B cell (primary cell): Measurements from ENCODE around the gene TMEM53. TPM values are rescaled to one million over a fixed set of nuclear protein-coding genes. Genes with fewer than 3 reads are reported as not detected.

Experiments used
- ATAC-seq: fragments of 200-7000 bp; cut with Tn5 transposase; one replicate; pipeline ENCODE4 v1.10.0; 2021; ENCODE audit warnings: low read depth, mild to moderate bottlenecking, moderate number of reproducible peaks, moderate library complexity
- CTCF ChIA-PET: fragments of 350-600 bp; sonication (Branson Sonifier 250); formaldehyde crosslinking; loops from one replicate; lab custom pipeline; 2021; ENCODE audit warnings: antibody characterized with exemption, inconsistent platforms; lab: Charles Lee
- POLR2A ChIA-PET: fragments of 350-600 bp; sonication (Branson Sonifier 250); formaldehyde crosslinking; loops from one replicate; lab custom pipeline; 2021; ENCODE audit warnings: antibody characterized with exemption; lab: Charles Lee
- DNase-seq: peaks from one replicate; pipeline ENCODE4 v3.0.0; 2013
- H2AFZ ChIP-seq: 2 replicates; pipeline ENCODE4 v1.6.1; 2012; ENCODE audit warnings: mild to moderate bottlenecking, low read depth, low read length; ENCODE audit not compliant: insufficient read depth, poor library complexity, severe bottlenecking
- H3K27ac ChIP-seq, 2 donors: 1 replicate in 1 of 2; 2 replicates in 1 of 2; pipeline ENCODE4 v1.5.1; 2012 to 2013; ENCODE audit warnings: low read length in 2 of 2, mild to moderate bottlenecking in 2 of 2, moderate library complexity in 1 of 2
- H3K27me3 ChIP-seq, 4 experiments: fragments of 200-600 bp in 1 of 4; sonication (generic) in 1 of 4; replicated peaks in 1 of 4; 1 replicate in 2 of 4; 2 replicates in 2 of 4; pipeline versions ENCODE4 v1.6.1 to v1.7.0; 2013 to 2016; ENCODE audit warnings: low read length in 3 of 4, mild to moderate bottlenecking in 2 of 4, mixed read lengths in 1 of 4, moderate library complexity in 1 of 4; ENCODE audit not compliant: insufficient read depth in 4 of 4, control insufficient read depth in 3 of 4; ENCODE audit errors: control extremely low read depth in 1 of 4
- H3K36me3 ChIP-seq, 2 experiments: replicated peaks in 1 of 2; 1 replicate in 1 of 2; 2 replicates in 1 of 2; pipeline versions ENCODE4 v1.6.1 to v1.7.1; 2013; ENCODE audit warnings: low read length in 1 of 2; ENCODE audit not compliant: insufficient read depth in 2 of 2, control insufficient read depth in 1 of 2; ENCODE audit errors: control extremely low read depth in 1 of 2, extremely low read depth in 1 of 2
- H3K4me1 ChIP-seq, 2 donors: fragments of 200-600 bp in 1 of 2; sonication (generic) in 1 of 2; 1 replicate in 1 of 2; 2 replicates in 1 of 2; pipeline versions ENCODE4 v1.5.1 to v1.6.1; 2013 to 2017; ENCODE audit warnings: low read length in 2 of 2; ENCODE audit not compliant: control insufficient read depth in 2 of 2, insufficient read depth in 2 of 2
- H3K4me2 ChIP-seq: replicated peaks from 2 replicates; pipeline ENCODE3; 2012; ENCODE audit warnings: mild to moderate bottlenecking, low read depth, low read length; ENCODE audit not compliant: poor library complexity, severe bottlenecking
- H3K4me3 ChIP-seq, 5 experiments: fragments of 200-600 bp in 1 of 5; sonication (generic) in 1 of 5; 1 replicate in 3 of 5; 2 replicates in 2 of 5; pipeline versions ENCODE4 v1.5.1 to v1.7.0; 2011 to 2016; ENCODE audit warnings: low read length in 4 of 5, mild to moderate bottlenecking in 4 of 5, low read depth in 2 of 5, control low read depth in 1 of 5, moderate library complexity in 1 of 5; ENCODE audit not compliant: insufficient read depth in 1 of 5; ENCODE audit errors: control extremely low read depth in 1 of 5, extremely low read depth in 1 of 5
- H3K79me2 ChIP-seq: fragments of 200-600 bp; sonication (generic); one replicate; pipeline ENCODE4 v1.6.0; 2016; ENCODE audit warnings: low read length; ENCODE audit not compliant: control insufficient read depth, insufficient read depth
- H3K9ac ChIP-seq: fragments of 200-600 bp; sonication (generic); 2 replicates; pipeline ENCODE4 v1.6.1; 2017; ENCODE audit warnings: mild to moderate bottlenecking, low read length, moderate library complexity
- H3K9me3 ChIP-seq, 3 donors: one replicate each; pipeline versions ENCODE4 v1.6.1 to v1.7.1; 2013; ENCODE audit warnings: low read length in 2 of 3; ENCODE audit not compliant: control insufficient read depth in 2 of 3, insufficient read depth in 1 of 3; ENCODE audit errors: control extremely low read depth in 1 of 3
- H4K20me1 ChIP-seq: 2 replicates; pipeline ENCODE4 v1.6.0; 2012; ENCODE audit warnings: mild to moderate bottlenecking, low read length; ENCODE audit not compliant: insufficient read depth, control insufficient read depth, poor library complexity, severe bottlenecking
- H3K27ac Mint-ChIP-seq: one replicate; pipeline ENCODE4 v1.8.0; 2021; ENCODE audit warnings: mixed read lengths
- H3K27me3 Mint-ChIP-seq: one replicate; pipeline ENCODE4 v1.8.0; 2021; ENCODE audit warnings: mixed read lengths
- H3K4me1 Mint-ChIP-seq: one replicate; pipeline ENCODE4 v1.8.0; 2021; ENCODE audit warnings: mixed read lengths
- H3K4me3 Mint-ChIP-seq: one replicate; pipeline ENCODE4 v1.8.0; 2021; ENCODE audit warnings: mixed read lengths
- H3K9me3 Mint-ChIP-seq: one replicate; pipeline ENCODE4 v1.8.0; 2022; ENCODE audit warnings: mixed read lengths; ENCODE audit not compliant: insufficient read depth
- EZH2 ChIP-seq: IDR thresholded peaks from 2 replicates; pipeline ENCODE4 v1.6.1; 2012; ENCODE audit warnings: borderline replicate concordance, low read depth, mild to moderate bottlenecking, moderate library complexity, low read length; ENCODE audit not compliant: insufficient read depth, poor library complexity, severe bottlenecking
- WGBS: methylation state at CpG from one replicate; pipeline ENCODE4 v1.1.5; 2013; ENCODE audit warnings: missing lambda C conversion rate; ENCODE audit not compliant: insufficient coverage; 5-methylcytosine and 5-hydroxymethylcytosine counted together
- intact Hi-C: fragments of 100-400 bp; cut with micrococcal nuclease; formaldehyde crosslinking; loops from one replicate; pipeline ENCODE4 v1.10.0; 2022
- polyA plus RNA-seq: library from polyadenylated mRNA; depleted of rRNA; stranded (reverse); fragments of >200 nt; gene quantifications from 2 replicates; pipeline ENCODE4 v1.2.3, GENCODE V29; 2012
- total RNA-seq, 2 donors: library from RNA; stranded (reverse); fragments of 120-200 nt in 1 of 2; gene quantifications; 1 replicate in 1 of 2; 2 replicates in 1 of 2; pipeline versions ENCODE4 v1.2.3 to v1.2.4, GENCODE V29; 2013 to 2022
- TF ChIP-seq, protein P1 (sequence below): fragments of 200-600 bp; IDR thresholded peaks from one replicate; pipeline ENCODE4 v1.8.0; 2022; ENCODE audit warnings: antibody characterized with exemption, mild to moderate bottlenecking

TMEM53 gene
- total and polyA plus RNA-seq, 2 donors (not counting 1 experiment from before 2014, with no cell fraction given), result 6.5 to 6.8 TPM

DNA sequence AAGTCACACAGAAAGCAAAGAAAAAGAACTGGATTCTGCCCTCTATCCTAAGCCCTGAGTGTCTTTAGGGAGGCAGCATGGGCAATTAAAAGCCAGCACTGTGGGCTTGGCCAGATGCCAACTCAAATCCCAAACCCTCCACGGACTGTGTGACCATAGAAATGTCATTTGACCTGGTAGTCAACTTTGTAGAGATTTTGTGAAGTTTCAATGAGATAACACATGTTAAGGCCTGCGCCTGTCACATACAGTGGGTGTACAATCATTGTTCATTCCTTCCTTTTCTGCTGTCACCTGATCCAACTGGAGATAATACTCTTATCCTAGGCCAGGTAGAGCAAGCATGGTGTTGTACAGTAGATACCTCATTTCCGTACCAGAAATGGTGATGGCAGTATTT lies 54.2 kb downstream of the TMEM53 start:
- POLR2A ChIA-PET, result no interaction called here

DNA sequence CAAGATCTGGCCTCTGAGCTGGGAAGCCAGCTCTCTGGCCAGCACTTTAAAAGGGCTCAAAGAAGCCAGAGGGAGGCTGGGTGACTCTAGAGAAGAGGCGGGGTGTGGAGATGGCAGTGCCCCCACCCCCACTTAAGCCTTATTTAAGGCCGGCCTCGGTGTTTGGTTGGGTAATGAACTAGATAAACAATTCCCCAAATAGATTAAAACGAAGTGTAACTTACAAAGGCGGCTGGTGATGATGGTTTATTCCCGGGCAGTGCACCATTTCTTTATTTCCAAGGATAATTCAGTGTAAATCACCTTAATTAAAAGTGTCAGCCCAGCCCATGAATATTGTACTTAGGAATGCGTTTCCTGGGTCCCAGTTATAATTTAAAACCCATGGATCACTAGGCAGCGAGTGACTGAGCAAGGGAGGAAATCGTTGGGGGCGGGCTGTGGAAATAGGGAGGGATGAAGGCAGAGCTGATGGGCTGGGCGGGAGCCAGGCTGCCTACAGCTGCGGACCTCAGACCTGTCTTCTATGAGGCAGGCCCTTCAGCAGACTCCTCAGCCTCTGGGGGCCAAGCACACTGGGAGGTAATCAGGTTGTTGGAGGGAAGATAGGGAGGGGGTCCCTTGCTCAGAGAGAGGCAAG lies 54.9 kb downstream of the TMEM53 start:
- H2AFZ ChIP-seq, result no peak overlapping the region
- H3K9me3 ChIP-seq, result no peaks in the 10 kb centered on the region
- Mint-ChIP-seq H3K4me3 (no peak overlapping the region), H3K27me3 (peaks cover 4% of the 10 kb centered on the region), H3K27ac (no peak overlapping the region), H3K4me1 (no peaks in the 10 kb centered on the region), H3K9me3 (no peaks in the 10 kb centered on the region)
- H3K36me3 ChIP-seq, result no peaks in the 10 kb centered on the region
- WGBS, result 94% methylated on average over 7 of the region's 12 CpGs
- intact Hi-C loops, result no loop called here
- H4K20me1 ChIP-seq, result no peaks in the 10 kb centered on the region
- H3K4me1 ChIP-seq, result no peaks in the 10 kb centered on the region
- TF ChIP-seq, protein P1, sequence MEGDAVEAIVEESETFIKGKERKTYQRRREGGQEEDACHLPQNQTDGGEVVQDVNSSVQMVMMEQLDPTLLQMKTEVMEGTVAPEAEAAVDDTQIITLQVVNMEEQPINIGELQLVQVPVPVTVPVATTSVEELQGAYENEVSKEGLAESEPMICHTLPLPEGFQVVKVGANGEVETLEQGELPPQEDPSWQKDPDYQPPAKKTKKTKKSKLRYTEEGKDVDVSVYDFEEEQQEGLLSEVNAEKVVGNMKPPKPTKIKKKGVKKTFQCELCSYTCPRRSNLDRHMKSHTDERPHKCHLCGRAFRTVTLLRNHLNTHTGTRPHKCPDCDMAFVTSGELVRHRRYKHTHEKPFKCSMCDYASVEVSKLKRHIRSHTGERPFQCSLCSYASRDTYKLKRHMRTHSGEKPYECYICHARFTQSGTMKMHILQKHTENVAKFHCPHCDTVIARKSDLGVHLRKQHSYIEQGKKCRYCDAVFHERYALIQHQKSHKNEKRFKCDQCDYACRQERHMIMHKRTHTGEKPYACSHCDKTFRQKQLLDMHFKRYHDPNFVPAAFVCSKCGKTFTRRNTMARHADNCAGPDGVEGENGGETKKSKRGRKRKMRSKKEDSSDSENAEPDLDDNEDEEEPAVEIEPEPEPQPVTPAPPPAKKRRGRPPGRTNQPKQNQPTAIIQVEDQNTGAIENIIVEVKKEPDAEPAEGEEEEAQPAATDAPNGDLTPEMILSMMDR, result no peak
- no peak for TF ChIP-seq EZH2
- no peak overlapping the region for H3K4me3 ChIP-seq
- no peak overlapping the region for H3K27ac ChIP-seq
- ChIA-PET CTCF (interaction anchor here (1.5 kb wide), 1 partner anchor 34 kb away, joined by 5 read pairs; no protein-coding TSS in a partner anchor), POLR2A (no interaction called here)
- no peak overlapping the region for H3K4me2 ChIP-seq
- no peak for DNase-seq
- H3K27me3 ChIP-seq, result no peaks in the 10 kb centered on the region
- no peaks in the 10 kb centered on the region for H3K79me2 ChIP-seq
- ATAC-seq, result no peak
- no peak overlapping the region for H3K9ac ChIP-seq

More for the DNA sequence above, 54.2 kb downstream of the TMEM53 start:
- DNase-seq, result no peak
- H3K27me3 ChIP-seq, result no peaks in the 10 kb centered on the region
- intact Hi-C loops, result no loop called here
- ATAC-seq, result no peak
- Mint-ChIP-seq H3K4me1 (no peaks in the 10 kb centered on the region), H3K27me3 (peaks cover 4% of the 10 kb centered on the region), H3K27ac (no peak overlapping the region), H3K4me3 (no peak overlapping the region), H3K9me3 (no peaks in the 10 kb centered on the region)
- CTCF ChIA-PET, result interaction anchor here (0.6 kb wide), 1 partner anchor 242 kb away, joined by 3 read pairs; no protein-coding TSS in a partner anchor
- WGBS, result no CpG with 5 or more reads among the region's 3 CpGs
- H3K4me3 ChIP-seq, result no peak overlapping the region
- no peaks in the 10 kb centered on the region for H3K9me3 ChIP-seq
- no peak overlapping the region for H2AFZ ChIP-seq
- no peaks in the 10 kb centered on the region for H4K20me1 ChIP-seq
- no peak overlapping the region for H3K4me2 ChIP-seq
- TF ChIP-seq, protein P1, result no peak
- TF ChIP-seq EZH2, result no peak
- no peaks in the 10 kb centered on the region for H3K4me1 ChIP-seq
- no peak overlapping the region for H3K9ac ChIP-seq
- no peaks in the 10 kb centered on the region for H3K79me2 ChIP-seq
- H3K27ac ChIP-seq, result no peak overlapping the region
- no peaks in the 10 kb centered on the region for H3K36me3 ChIP-seq
